A549 (cell line): ENCODE measurements around the gene C5AR1. TPM values are rescaled to one million over a fixed set of nuclear protein-coding genes. Genes with fewer than 3 reads are reported as not detected.

ENCODE experiments used
- ATAC-seq, 2 experiments: fragments of 200-7000 bp in 1 of 2; fragments of >200 bp in 1 of 2; cut with Nextera tagmentation in 1 of 2; cut with Tn5 transposase in 1 of 2; 3 replicates each; pipeline versions ENCODE4 v1.8.0 to v1.9.1; 2018 to 2020; ENCODE audit warnings: mild to moderate bottlenecking in 1 of 2, moderate library complexity in 1 of 2
- CTCF ChIA-PET: fragments of 300-600 bp; sonication (Branson Sonifier 250); formaldehyde crosslinking; extraction: SDS; loops from one replicate; lab custom pipeline; 2021; ENCODE audit warnings: antibody characterized with exemption, inconsistent platforms; lab: Yijun Ruan, JAX
- POLR2A ChIA-PET: fragments of 350-600 bp; formaldehyde crosslinking; extraction: SDS; loops from one replicate; lab custom pipeline; 2021; ENCODE audit warnings: antibody characterized with exemption, inconsistent platforms; lab: Yijun Ruan, JAX
- DNase-seq, 2 experiments: peaks; one replicate each; pipeline versions ENCODE4 v3.0.0 to v3.0.0-alpha.2; 2011 to 2016; ENCODE audit warnings: low read depth in 1 of 2, low spot score in 1 of 2
- FAIRE-seq: peaks from 2 replicates; lab custom pipeline; 2011; peaks lifted over from hg19 to GRCh38; lab: Jason Lieb, UNC
- H3K27ac ChIP-seq, 2 experiments: fragments of >200 bp; sonication (Bioruptor Twin); formaldehyde crosslinking; 3 replicates each; pipeline ENCODE4 v1.5.1; 2016 to 2017
- H3K4me1 ChIP-seq: fragments of >200 bp; sonication (Bioruptor Twin); formaldehyde crosslinking; 3 replicates; pipeline ENCODE4 v1.6.1; 2016
- H3K4me2 ChIP-seq: fragments of >200 bp; sonication (Bioruptor Twin); formaldehyde crosslinking; 3 replicates; pipeline ENCODE4 v1.6.1; 2016
- H3K4me3 ChIP-seq: fragments of >200 bp; sonication (Bioruptor Twin); formaldehyde crosslinking; 3 replicates; pipeline ENCODE4 v1.5.1; 2016
- H3K9me3 ChIP-seq: fragments of >200 bp; sonication (Bioruptor Twin); formaldehyde crosslinking; 3 replicates; pipeline ENCODE4 v1.6.1; 2016
- CBX8 ChIP-seq: fragments of 200-600 bp; sonication (generic); IDR thresholded peaks from 2 replicates; pipeline ENCODE4 v1.6.1; 2016
- CHD2 ChIP-seq: fragments of 150-350 bp; IDR thresholded peaks from 2 replicates; pipeline ENCODE4 v1.6.1; 2014; ENCODE audit warnings: low read length; ENCODE audit not compliant: partially characterized antibody
- ELK1 ChIP-seq: fragments of 150-350 bp; IDR thresholded peaks from 2 replicates; pipeline ENCODE4 v1.6.1; 2014; ENCODE audit warnings: low read depth, mild to moderate bottlenecking, low read length
- JUN ChIP-seq, 2 experiments: fragments of >200 bp; sonication (Bioruptor Twin); formaldehyde crosslinking; IDR thresholded peaks; 2 replicates in 1 of 2; 3 replicates in 1 of 2; pipeline ENCODE4 v1.6.1; 2016 to 2017
- JUNB ChIP-seq: fragments of >200 bp; sonication (Bioruptor Twin); formaldehyde crosslinking; IDR thresholded peaks from 2 replicates; pipeline ENCODE4 v1.6.1; 2016
- KDM5A ChIP-seq: fragments of 200-600 bp; sonication (generic); IDR thresholded peaks from 2 replicates; pipeline ENCODE4 v1.6.1; 2016; ENCODE audit warnings: antibody characterized with exemption, mild to moderate bottlenecking
- MAZ ChIP-seq: fragments of 150-350 bp; IDR thresholded peaks from 2 replicates; pipeline ENCODE4 v1.6.1; 2014; ENCODE audit warnings: antibody characterized with exemption, low read depth, low read length, borderline replicate concordance
- NFE2L2 ChIP-seq: fragments of 150-350 bp; conservative IDR thresholded peaks from 2 replicates; pipeline ENCODE4 v1.6.1; 2014; ENCODE audit warnings: low read length
- NPAS2 ChIP-seq: fragments of 250-450 bp; sonication (Bioruptor Pico); IDR thresholded peaks from 2 replicates; pipeline ENCODE4 v1.8.0; 2022; ENCODE audit warnings: mild to moderate bottlenecking, moderate library complexity, borderline replicate concordance
- PHF8 ChIP-seq: fragments of 200-600 bp; sonication (generic); IDR thresholded peaks from 2 replicates; pipeline ENCODE4 v1.6.1; 2016; ENCODE audit warnings: low read depth, mild to moderate bottlenecking, antibody characterized with exemption, moderate library complexity, borderline replicate concordance
- POLR2A ChIP-seq: IDR thresholded peaks from 2 replicates; pipeline ENCODE4 v1.6.1; 2012; ENCODE audit warnings: mild to moderate bottlenecking, low read length
- RNF2 ChIP-seq: fragments of 200-600 bp; sonication (generic); IDR thresholded peaks from 2 replicates; pipeline ENCODE4 v1.6.1; 2016; ENCODE audit warnings: low read depth, mild to moderate bottlenecking, antibody characterized with exemption, moderate library complexity, borderline replicate concordance
- USF2 ChIP-seq: fragments of 450-650 bp; IDR thresholded peaks from 2 replicates; pipeline ENCODE4 v1.6.1; 2014; ENCODE audit warnings: antibody characterized with exemption
- ZC3H11A ChIP-seq: fragments of 450-650 bp; IDR thresholded peaks from 2 replicates; pipeline ENCODE4 v1.6.1; 2014; ENCODE audit warnings: antibody characterized with exemption, mild to moderate bottlenecking
- WGBS: methylation state at CpG from one replicate; pipeline ENCODE4 v1.1.6; 2017; ENCODE audit errors: missing lambda C conversion rate; 5-methylcytosine and 5-hydroxymethylcytosine counted together
- polyA plus RNA-seq, 4 experiments: library from polyadenylated mRNA; depleted of rRNA in 3 of 4; stranded (reverse); fragments of >200 nt; fragmentation: RNase III in 1 of 4; extraction: RNeasy Plus Mini Kit Qiagen cat#74134 plus additional on column Dnase treatment in 1 of 4; gene quantifications; 2 replicates in 3 of 4; 3 replicates in 1 of 4; pipeline ENCODE4 v1.2.3, GENCODE V29; 2011 to 2017
- TF ChIP-seq, protein P1 (sequence below): fragments of >200 bp; sonication (Bioruptor Twin); formaldehyde crosslinking; IDR thresholded peaks from 3 replicates; pipeline ENCODE4 v1.6.1; 2016
- TF ChIP-seq, protein P2 (sequence below): IDR thresholded peaks from 2 replicates; pipeline ENCODE4 v1.6.1; 2012
- TF ChIP-seq, protein P3 (sequence below): fragments of 200-600 bp; sonication (generic); IDR thresholded peaks from 2 replicates; pipeline ENCODE4 v1.6.1; 2016; ENCODE audit warnings: antibody characterized with exemption, mild to moderate bottlenecking, moderate library complexity

The C5AR1 gene
- polyA plus RNA-seq, 2 of the 4 experiments (the other 2 are of a cell fraction): 1.6 to 3.4 TPM

DNA sequence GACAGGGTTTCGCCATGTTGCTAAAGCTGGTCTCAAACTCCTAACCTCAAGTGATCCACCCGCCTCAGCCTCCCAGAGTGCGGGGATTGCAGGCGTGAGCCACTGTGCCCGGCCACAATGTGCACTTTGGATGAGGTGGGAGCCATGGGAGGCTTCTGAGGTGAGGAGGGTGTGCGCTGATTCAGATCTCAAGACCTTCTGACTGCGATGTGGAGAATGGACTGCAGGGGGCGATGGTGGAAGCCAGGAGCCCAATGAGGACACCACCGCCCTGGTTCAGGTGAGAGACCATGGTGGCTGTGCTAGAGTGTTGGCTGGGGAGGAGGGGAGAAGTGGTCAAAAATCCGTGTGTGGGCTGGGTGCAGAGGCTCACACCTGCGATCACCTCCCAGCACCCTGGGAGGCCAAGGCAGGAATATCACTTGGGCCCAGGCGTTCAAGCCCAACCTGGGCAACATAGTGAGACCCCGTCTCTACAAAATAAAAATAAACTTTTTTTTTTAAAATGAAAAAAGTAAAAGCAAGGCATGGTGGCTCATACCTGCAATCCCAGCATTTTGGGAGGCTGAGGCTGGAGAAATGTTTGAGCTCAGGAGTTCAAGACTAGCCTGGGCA is 29.4 kb upstream of the C5AR1 start (continued):
- TF ChIP-seq, protein P1, sequence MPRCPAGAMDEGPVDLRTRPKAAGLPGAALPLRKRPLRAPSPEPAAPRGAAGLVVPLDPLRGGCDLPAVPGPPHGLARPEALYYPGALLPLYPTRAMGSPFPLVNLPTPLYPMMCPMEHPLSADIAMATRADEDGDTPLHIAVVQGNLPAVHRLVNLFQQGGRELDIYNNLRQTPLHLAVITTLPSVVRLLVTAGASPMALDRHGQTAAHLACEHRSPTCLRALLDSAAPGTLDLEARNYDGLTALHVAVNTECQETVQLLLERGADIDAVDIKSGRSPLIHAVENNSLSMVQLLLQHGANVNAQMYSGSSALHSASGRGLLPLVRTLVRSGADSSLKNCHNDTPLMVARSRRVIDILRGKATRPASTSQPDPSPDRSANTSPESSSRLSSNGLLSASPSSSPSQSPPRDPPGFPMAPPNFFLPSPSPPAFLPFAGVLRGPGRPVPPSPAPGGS: no peak
- TF ChIP-seq ELK1 (no peak), POLR2A (no peak)

GRCh38 chr19:47283405-47284059 is 26.1 kb upstream of the C5AR1 start:
- Histone ChIP-seq H3K4me3 (no peak overlapping the region), H3K4me1 (peaks cover 3% of the 10 kb centered on the region), H3K27ac (no peak overlapping the region), H3K9me3 (no peaks in the 10 kb centered on the region), H3K4me2 (no peak overlapping the region)
- DNase-seq: no peak
- 76% methylated on average over 10 of the region's 10 CpGs for WGBS
- ChIA-PET POLR2A (interaction anchor here (1.2 kb wide), 1 partner anchor 9 kb away, joined by 4 read pairs; the partner anchor contains the start of gene INAFM1), CTCF (interaction anchor here (0.7 to 12.3 kb wide), 21 partner anchors 8 to 153 kb away, joined by 3 to 160 read pairs (median 6); partner anchors contain the start of genes DHX34 and INAFM1)
- FAIRE-seq: no peak
- TF ChIP-seq USF2 (no peak), CHD2 (no peak), POLR2A (no peak), MAZ (no peak), CBX8 (no peak), KDM5A (no peak), RNF2 (no peak), ZC3H11A (no peak), ELK1 (no peak), PHF8 (no peak), JUNB (no peak), NPAS2 (no peak), NFE2L2 (no peak), JUN (IDR thresholded peaks at IDR 0.05) (no peak)
- TF ChIP-seq, protein P2, sequence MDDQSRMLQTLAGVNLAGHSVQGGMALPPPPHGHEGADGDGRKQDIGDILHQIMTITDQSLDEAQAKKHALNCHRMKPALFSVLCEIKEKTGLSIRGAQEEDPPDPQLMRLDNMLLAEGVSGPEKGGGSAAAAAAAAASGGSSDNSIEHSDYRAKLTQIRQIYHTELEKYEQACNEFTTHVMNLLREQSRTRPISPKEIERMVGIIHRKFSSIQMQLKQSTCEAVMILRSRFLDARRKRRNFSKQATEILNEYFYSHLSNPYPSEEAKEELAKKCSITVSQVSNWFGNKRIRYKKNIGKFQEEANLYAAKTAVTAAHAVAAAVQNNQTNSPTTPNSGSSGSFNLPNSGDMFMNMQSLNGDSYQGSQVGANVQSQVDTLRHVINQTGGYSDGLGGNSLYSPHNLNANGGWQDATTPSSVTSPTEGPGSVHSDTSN: no peak
- TF ChIP-seq, protein P3, sequence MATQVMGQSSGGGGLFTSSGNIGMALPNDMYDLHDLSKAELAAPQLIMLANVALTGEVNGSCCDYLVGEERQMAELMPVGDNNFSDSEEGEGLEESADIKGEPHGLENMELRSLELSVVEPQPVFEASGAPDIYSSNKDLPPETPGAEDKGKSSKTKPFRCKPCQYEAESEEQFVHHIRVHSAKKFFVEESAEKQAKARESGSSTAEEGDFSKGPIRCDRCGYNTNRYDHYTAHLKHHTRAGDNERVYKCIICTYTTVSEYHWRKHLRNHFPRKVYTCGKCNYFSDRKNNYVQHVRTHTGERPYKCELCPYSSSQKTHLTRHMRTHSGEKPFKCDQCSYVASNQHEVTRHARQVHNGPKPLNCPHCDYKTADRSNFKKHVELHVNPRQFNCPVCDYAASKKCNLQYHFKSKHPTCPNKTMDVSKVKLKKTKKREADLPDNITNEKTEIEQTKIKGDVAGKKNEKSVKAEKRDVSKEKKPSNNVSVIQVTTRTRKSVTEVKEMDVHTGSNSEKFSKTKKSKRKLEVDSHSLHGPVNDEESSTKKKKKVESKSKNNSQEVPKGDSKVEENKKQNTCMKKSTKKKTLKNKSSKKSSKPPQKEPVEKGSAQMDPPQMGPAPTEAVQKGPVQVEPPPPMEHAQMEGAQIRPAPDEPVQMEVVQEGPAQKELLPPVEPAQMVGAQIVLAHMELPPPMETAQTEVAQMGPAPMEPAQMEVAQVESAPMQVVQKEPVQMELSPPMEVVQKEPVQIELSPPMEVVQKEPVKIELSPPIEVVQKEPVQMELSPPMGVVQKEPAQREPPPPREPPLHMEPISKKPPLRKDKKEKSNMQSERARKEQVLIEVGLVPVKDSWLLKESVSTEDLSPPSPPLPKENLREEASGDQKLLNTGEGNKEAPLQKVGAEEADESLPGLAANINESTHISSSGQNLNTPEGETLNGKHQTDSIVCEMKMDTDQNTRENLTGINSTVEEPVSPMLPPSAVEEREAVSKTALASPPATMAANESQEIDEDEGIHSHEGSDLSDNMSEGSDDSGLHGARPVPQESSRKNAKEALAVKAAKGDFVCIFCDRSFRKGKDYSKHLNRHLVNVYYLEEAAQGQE: no peak
- no peak; a peak in 1 of 6 replicates for ATAC-seq
